GM18861 (cell line): Measurements from ENCODE around the gene ST3GAL5.
"Not testable (repeated sequence)": the region's sequence is repeated elsewhere in the genome, so short reads cannot be mapped to it uniquely, and the experiment has no call there.

Experiments used
- ATAC-seq: cut with Tn5 transposase; IDR thresholded peaks from one replicate; pipeline ENCODE4 v1.9.1; 2021; ENCODE audit not compliant: unreplicated experiment

ST3GAL5 gene

DNA sequence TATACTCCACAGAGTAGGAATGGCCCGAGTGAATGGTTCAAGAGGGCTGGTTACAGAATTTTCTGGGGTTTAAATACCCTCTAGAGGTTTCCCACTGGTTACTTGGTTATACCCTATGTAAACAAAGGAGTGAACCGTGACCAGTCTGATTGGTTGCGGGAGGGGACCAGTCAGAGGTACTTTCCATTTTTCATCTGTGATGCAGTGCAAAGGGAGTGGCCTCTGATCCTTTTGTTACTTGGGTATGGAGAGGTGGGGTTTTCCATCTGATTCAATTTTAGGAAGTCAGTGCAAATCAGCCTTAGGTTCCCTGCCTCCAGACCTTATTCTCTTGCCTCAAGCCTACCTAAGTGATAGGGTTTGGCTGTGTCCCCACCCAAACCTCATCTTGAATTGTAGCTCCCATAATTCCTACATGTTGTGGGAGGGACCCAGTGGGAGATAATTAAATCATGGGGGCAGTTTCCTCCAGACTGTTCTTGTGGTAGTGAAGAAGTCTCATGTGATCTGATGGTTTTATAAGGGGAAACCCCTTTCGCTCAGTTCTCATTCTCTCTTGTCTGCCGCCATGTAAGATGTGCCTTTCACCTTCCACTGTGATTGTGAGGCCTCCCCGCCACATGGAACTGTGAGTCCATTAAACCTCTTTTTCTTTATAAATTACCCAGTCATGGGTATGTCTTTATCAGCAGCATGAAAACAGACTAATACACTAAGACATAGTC, 5.9 kb upstream of the ST3GAL5 start:
- ATAC-seq: not testable (repeated sequence)

DNA sequence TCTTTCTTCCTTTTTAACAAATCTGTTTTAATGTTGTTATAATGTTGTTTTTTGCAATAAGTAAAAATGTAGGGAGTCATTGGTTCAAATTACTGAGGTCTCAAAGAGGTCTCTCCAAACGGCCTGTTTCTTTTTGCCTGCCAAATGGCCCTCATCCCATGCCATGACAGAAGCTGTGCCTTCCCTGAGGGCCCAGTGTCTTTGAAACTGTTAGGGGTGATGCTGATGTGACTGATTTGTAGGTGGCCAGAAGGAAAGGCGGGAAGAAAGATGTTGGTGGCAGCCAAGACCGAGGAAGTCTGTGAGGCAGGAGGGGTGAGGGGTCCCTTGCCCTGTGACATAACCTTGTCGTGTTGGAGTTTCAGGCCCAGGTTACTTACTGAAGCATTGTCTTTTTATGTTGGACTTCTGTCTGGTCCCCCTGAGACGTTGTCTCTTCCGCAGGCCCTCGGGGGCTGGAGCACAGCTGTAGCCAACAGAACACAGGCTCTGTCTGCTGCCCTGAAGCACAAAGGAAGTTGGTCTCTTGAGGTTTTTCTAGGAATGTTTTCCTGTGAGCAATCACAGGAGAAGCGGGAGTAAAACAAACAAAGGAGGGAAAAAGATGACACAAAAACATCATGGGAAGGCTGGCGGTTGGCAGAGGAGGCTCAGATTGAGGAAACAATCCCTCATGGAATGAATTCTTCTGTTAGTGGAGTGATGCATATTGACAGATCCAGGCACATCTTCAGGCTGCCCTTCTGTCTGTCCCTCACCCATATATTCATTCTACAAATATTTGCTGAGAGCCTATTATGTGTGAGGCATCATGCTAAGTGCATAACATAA, 4.9 kb upstream of the ST3GAL5 start:
- ATAC-seq: no peak

DNA sequence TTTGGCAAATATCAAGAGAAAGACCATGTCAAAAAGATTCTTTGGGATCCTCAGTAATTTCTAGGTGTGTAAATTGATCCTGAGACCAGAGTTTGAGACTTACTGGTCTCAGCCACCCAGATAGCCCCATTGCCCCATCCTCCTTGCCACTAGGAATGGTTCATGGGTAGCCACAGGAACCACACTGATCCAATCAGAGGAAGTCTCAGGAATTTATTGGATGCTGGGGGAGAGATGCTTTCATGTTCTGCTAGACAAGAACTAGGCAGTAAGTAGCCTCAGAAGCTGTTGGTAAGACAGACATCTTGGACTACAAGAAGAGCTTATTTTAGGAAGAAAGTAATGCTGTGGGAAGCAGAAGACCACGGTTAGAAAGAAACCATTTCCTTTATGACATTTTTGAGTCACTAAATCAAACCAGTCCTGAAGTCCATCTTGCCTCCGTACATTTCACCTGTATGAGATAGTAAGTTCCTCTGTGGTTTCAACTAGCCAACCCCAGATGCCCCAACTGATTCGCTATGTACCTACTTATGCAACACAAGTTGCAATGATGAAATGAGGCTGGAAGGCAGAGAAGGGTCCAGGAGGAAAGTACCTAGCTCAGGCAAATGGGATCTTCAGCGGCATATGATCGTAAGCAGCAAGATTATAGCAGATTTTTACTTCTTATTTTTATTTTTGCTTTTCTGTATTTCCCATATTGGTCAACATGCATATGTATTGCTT, 3.6 kb upstream of the ST3GAL5 start:
- no peak for ATAC-seq

DNA sequence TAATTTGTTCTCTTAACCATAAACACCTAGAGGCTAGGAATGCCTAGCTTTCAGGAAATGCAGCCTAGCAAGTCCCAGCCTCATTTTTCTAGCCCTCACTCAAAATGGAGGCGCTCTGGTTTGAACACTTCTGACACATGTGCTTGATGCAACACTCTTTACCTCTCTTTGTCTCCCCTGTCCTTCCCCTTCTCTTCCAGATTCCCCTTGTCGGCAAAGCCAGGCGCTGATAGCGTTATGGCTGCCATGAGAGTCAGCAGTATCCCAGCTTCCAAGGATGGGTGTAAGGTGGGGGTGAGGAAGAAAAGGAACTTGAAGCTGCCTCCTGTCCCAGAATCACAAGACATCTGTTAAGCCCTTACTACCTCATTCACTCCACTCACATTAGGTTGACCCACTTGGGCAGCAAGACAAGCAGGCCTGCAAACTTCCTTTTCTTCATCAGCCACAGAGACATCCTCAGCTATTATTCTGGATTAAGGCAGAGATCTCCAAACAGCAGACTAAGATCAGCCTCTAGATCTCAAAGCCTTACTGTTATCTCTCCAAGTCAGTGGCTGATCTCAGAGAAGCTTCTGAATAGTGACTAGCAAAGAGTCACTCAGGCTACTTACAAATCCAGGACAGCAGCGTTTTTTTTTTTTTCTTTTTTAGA, 1.9 kb upstream of the ST3GAL5 start:
- ATAC-seq: no peak

DNA sequence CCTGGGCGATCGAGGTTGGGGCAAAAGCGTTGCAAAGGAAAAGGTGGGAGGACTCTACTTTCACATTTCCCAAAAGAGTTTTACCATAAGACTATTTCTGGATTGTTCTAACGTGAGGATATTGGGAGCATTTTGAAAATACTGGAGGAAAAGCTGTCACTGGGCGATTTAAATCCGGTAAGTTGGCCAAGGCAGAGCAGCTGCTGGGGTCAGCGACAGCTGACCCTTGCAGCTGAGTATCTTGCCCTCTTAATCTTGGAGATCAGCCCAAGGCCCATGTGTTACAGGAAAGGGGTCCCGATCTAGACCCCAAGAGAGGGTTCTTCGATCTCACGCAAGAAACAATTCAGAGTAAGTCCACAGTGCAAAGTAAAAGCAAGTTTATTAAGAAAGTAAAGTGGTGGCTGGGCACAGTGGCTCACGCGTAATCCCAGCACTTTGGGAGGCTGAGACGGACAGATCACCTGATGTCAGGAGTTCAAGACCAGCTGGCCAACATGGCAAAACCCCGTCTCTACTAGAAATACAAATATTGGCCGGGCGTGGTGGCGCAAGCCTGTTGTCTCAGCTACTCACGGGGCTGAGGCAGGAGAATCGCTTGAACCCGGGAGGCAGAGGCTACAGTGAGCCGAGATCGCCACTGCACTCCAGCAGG, 964 bp upstream of the ST3GAL5 start:
- no peak for ATAC-seq

DNA sequence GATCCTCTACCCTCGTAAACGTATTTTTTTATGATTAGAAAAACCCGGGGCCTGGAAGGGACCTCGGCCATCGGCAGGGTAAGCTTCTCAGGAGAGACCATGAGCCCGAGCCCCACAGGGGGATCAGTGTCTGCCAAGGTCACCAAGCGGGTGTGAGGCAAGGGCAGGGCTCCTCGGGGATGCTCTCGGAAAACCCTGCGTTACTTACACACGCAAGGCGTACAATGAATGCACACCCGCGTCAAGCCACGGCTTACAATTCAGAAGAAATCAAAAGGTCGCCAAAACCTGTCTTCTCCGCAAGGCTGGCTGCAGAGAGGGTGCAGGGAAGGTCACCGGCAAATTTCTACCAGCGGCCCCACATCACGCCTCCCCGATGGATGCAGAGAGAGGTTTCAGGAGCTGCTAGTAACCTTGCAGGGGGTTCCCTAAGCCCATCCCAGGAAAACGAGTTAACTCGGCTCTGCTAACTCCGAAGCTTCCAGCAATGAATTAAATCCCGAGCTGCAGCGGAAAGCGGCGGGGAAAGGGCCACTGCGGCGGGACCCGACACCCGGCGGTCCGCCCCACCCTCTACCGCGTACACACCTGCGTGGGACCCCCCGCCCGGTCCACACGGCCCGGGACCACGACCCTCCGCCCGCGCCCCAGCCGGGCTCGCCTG, 638 bp downstream of the ST3GAL5 start:
- ATAC-seq: no peak

DNA sequence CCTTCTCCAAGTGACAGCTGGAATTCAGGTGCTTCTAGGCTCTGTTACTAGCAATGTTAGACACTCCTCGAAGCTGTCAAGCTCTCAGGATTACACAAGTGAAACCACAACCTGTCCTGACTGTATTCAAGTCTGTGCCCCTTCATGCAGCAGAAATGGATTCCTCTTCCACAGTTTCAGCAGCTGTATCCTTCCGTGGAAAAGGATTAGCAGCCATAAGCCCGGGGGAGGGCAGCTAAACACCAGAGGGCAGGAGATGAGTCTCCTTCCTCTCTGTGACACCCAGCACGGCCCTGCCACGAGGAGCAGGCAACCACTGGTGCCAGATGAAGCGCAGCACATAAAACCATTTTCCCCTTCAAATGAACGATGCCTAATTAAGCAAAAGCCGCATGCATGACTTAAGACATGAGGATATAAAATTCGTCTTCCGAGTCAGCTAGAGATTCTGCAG, 1.2 kb downstream of the ST3GAL5 start:
- no peak for ATAC-seq

DNA sequence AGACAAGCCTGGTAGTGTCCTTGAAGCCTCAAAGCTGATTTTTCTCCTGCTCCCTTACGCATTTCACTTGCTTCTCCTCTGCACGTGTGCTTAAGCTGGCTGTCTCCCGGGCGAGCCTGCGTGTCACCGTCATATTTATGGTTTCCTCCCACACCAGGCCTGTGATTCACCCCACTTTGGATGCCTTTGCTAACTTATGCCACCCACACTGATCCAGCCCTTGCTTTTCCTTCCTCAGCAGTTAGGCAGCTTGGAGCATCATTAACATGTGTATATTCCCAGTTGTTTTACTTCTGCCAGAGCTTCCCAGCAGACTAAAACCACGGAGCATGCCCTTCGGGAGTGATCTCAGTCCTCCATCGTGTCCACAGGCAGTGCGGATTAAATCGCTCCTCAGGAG, 2.2 kb downstream of the ST3GAL5 start:
- ATAC-seq: no peak

DNA sequence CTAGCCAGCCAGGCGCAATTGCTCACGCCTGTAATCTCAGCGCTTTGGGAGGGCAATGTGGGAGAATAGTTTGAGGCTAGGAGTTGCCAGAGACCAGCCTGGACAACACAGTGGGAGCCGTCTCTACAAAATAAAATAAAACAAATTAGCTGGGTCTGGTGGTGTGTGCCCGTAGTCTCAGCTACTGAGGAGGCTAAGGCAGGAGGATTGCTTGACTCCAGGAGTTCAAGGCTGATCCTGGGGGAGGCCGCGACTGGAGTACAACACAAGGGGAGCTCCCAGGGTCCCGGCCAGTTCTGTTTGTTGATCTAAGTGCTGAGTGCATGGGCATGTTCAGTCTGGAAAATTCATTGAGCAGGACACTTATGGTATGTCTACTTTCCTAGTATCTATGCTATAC, 2.6 kb downstream of the ST3GAL5 start:
- ATAC-seq: no peak

DNA sequence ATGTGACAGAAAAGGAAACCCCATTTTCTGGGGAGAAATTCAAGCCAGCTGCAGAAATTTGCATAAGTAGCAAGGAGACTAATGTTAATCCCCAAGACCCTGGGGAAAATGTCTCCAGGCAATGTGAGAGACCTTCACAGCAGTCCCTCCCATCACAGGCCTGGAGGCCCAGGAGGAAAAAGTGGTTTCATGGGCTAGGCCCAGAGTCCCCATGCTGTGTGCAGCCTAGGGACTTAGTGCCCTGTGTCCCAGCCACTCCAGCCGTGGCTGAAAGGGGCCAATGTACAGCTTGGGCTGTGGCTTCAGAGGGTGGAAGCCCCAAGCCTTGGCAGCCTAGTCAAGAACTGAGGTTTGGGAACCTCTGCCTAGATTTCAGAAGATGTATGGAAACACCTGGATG, 7.0 kb downstream of the ST3GAL5 start:
- ATAC-seq: not testable (repeated sequence)

DNA sequence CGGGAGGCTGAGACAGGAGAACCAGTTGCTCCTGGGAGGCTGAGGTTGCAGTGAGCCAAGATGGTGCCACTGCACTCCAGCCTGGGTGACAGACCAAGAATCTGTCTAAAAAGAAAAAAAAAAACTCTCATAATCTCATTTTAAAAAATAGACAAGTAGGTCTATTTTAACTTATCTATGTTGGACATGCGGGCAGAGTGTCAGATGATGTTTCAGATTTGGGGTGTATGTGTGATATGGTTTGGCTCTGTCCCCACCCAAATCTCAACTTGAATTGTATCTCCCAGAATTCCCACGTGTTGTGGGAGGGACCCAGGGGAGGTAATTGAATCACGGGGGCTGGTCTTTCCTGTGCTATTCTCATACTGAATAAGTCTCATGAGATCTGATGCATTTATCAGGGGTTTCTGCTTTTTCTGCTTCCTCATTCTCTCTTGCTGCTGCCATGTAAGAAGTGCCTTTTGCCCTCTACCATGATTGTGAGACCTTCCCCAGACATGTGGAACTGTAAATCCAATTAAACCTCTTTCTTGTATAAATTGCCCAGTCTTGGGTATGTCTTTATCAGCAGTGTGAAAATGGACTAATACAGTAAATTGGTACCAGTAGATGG, 8.0 kb downstream of the ST3GAL5 start:
- ATAC-seq: not testable (repeated sequence)

DNA sequence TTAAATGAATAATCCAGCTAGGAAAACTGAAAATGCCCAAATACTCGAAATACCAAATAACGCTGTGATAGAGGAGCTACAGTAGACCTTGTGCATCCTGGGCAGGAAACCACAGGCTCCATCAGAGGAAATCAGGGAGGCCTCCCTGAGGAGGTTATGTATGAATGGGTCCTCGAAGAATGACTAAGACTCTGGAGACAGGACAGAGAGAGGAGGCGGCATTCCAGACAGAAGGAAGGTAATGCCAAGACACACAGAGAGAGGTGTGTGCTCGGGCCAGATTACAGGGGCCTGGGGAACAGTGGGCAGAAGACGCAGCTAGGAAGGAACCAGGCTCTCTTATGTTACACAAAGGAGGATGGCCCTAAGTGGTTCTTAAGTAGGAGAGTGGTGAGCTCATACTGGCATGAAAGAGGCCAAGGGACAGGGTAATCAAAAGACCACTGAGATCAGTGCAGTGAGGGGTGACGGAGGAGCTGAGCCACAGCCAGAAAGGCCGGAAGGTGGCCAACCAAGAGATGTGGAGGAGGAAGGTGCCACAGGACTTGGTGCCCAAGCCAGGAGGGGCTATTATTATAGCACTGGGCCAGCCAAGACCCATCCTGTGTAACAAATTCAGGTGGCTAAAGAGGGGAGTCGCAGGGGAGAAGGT, 9.9 kb downstream of the ST3GAL5 start:
- no peak for ATAC-seq

DNA sequence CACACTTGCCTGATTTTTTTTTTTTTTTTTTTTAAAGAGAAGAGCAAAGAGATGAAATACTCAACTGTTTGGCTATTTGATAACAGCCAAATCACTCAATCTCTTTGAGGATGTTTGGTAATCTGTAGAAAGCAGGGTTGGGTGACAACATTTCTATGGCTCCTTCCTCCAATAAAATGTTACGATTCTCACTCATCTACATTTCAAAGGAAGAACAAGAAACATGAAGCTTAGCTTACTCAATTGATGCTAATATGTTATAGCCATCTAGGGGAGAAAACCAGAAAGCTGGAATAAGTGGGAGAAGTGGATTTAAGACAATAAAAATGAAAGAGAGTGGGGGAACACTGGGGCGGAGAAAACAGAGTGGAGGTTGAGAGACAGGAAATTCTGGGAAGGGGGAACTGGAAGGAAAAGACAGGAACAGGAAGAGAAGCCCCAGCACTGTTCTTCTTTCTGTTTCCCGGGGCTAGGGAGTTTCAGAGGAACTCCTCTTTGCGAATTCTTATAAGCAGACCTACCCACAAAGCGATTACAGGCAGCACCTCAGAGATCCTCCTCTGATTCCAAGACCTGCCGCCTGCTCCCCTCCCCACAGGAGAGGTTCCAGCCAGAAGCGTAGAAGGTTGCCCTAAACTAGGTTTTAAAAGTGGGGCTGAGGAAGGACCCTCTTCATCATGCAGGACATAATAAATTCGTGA, 13.3 kb downstream of the ST3GAL5 start:
- ATAC-seq: no peak

DNA sequence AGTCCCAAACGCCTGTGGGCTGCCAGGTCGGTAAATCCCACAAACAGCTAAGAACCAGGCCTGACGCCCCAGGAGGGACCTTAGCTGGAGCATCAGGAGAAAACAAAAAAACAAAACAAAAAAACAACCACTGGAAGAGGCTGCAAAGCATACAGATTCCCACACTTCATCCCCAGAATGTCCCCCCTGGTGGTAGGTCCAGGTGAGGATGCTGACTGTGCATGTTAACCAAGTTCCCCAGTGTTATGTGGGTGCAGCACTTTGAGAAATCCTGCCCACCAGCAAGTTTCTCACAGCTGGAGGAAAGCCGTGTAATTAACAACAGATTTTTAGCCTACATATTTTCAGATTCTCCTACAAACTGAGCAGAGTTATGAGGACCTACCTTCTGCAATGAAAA, 15.1 kb downstream of the ST3GAL5 start:
- ATAC-seq: no peak

DNA sequence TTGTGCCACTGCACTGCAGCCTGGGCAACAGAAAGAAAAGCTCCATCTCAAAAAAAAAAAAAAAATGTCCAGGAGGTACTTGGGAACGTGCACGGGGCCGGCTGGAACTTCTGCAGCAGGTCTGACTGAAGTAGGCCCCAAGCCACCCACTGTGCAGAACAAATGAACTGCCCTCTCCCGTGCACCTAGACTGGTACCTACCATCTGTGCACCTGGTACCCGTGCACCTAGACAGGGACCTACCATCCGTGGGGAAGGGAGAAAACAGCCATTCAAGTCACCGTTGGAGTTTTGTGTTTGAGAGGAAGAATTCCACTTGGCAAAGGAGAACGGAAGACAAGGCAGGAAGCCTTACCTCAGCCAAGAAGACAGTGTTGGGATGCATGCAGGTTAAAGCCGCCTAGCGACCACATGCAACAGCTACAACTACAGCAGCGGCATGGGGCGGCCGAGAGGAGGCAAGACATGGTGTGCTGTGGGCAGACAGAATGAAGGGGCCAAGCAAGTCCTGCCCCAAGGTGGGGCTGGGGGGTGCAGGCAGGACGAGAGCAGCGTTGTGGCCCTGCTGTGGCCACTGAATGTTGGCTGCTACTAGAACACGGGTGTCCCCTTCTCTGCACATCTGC, 16.1 kb downstream of the ST3GAL5 start:
- no peak for ATAC-seq

DNA sequence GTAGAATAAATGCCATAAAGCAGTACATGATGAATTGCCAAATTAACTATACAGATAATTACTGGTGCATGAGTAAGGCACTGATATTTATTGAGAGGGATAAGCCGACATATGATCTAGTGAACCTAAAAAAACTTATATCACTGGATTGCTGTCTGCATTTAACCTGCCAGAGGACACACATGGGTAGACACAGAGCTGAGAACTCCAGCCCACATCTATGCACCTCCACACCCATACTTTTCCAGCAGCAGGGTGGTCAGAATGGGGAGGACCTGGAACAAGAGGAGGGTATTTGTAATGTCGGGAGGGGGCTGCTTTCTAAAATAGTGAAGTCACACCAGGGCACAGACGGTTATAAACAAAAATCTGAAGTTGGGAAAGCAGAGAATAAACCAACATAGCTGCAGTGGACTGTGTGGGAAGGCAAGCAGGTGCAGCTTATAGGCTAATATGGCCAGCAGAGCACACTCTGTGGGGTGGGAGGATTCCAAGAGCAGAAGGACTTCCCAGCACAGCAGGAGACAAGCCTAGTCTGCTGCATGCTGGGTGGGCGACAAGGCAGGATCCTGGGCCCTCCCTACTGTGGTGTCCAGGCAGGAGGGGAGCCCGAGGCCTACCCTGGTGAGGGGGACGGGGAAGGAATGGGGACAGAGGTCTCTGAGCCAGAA, 17.2 kb downstream of the ST3GAL5 start:
- ATAC-seq: no peak

DNA sequence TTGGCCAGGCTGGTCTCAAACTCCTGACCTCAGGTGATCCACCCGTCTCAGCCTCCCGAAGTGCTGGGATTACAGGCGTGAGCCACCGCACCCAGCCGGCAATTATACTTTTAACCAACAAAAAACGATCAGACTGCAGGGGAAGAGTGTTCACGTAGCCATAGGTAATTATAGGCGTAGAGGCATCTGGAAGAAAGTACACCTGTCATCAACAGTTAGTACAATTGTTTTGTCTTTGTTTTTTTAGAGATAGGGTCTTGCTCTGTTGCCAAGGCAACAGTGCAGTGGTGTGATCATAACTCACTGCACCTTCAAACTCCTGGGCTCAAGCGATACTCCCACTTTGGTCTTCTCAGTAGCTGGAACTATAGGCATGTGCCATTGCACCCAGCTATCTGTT, 20.0 kb downstream of the ST3GAL5 start:
- no peak for ATAC-seq
